RWPE1 (cell line): Measurements from ENCODE around the gene SIK3.

ENCODE experiments used
- CTCF ChIA-PET: fragments of 350-600 bp; sonication (Branson Sonifier 250); formaldehyde crosslinking; extraction: SDS; loops from one replicate; lab custom pipeline; 2021; lab: Yijun Ruan, JAX
- POLR2A ChIA-PET: fragments of 400-600 bp; formaldehyde crosslinking; extraction: SDS; loops from one replicate; lab custom pipeline; 2020; ENCODE audit warnings: antibody characterized with exemption; ENCODE audit not compliant: low non-redundant PET; lab: Yijun Ruan, JAX
- DNase-seq: peaks from one replicate; pipeline ENCODE4 v3.0.0; 2012; ENCODE audit warnings: low spot score
- H3K27ac ChIP-seq: fragments of 450-650 bp; 2 replicates; pipeline ENCODE4 v1.5.1; 2017
- CTCF ChIP-seq: fragments of 450-650 bp; conservative IDR thresholded peaks from 2 replicates; pipeline ENCODE4 v1.5.1; 2017; ENCODE audit warnings: low read depth, mild to moderate bottlenecking

The SIK3 gene

DNA sequence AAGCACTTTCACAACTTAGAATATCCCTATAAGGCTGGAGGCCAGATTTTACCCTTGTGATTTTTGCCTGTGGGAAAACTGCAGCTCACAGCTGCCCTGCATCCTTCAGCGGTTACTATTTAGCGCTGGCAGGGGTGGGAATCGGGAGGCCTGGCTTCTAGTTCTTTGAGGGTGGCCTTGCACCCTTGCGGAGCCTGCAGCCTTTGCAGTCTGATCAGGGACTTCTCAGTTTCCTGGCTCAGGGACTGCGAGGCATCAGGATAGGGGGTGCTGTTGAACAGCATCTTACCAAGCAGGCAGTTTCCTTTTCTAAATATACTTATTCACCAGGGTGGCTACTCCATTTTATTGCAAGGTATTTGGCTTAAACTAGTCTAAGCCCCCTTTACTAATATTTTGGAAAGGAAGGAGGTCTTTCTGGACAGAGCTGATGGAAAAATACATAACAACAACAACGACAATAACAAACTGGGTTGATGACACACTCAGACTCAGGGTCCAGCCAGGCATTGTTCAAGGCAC is 257.9 kb downstream of the SIK3 start:
- H3K27ac ChIP-seq = no peak overlapping the region
- ChIA-PET POLR2A (no interaction called here), CTCF (interaction anchor here (0.6 kb wide), 1 partner anchor 61 kb away, joined by 3 read pairs; no protein-coding TSS in a partner anchor)
- no peak for DNase-seq
- no peak for TF ChIP-seq CTCF

DNA sequence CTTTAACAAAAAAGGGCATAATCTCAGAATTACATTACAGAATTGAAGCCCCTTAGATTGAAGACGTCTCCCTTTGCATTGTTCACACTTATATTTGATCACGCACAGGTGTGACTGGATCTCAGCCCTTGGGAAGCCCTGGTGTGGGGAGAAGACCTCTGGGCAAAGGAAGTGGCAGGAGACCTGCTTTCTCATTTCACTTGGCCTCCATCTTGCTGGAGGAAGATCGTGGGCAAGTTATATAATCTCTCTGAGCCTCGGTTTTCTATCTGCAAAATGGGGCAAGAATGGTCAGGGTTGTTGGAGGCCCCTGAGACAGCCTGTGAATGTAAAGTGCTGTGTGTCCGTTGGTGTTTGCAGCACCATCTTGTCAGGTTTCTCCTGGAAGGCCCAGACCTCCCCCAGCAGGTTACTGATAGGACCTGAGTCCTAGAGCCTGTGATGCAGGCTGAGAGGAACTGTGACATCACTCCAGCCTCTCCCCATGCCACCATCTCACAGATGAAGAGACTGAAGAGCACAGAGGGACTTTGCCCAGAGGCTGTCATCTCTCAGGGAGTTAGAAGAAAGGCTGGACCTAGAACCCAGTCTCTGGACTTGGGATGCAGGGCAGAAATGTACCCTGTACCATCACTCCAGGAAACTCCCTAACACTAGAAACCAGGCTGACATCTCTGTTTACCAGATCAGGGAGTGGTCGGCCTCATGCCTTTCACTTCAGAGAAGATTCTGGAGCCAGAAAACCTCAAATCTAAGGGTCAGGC is 259.7 kb downstream of the SIK3 start:
- H3K27ac ChIP-seq = no peak overlapping the region
- CTCF ChIA-PET = no interaction called here
- no peak for TF ChIP-seq CTCF

DNA sequence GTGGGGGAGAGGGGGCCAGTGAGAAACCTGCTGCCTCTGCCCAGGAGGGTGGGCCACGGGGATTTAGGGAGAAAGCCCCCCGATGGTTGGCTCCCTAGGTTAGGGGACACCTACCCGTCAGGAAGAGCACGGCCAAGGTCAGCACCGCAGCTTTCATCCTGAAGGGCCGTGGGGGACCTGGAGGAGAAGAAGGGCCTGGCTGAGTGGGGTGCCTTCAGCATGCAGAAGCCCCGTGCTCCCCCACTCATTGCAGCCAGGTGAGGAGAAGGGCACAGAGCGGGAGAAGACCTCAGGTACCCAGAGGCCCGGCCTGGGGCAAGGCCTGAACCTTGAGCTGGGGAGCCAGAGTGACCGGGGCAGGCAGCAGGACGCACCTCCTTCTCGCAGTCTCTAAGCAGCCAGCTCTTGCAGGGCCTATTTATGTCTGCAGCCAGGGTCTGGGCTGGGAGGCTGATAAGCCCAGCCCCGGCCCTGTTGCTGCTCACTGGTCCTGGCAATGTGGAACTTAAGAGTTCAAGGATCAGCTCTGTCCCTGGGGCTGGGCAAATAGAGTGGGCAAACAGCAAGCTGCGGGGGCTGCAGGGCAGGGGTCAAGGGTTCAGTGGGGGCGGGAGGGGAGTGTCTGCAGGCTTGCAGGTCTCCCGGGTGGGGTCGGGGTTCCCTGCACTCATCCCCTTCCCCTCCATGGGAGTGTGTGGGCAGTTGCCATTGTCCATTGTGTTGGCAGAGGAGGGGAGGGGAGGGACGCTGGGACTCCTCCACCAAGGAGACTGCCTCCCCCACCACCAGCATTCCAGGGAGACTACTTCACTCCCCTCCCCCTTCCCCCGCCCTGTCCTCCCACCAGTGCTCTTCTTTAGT is 260.8 kb downstream of the SIK3 start, which contains the start of gene APOA1:
TSS of gene APOA1 (minus strand) at position 392 of the 861 bp plus-strand sequence. CDS start at position 157, 235 bp downstream.
- CTCF ChIA-PET = interaction anchor here (0.8 to 1.8 kb wide), 3 partner anchors 44 to 95 kb away, joined by 3 to 4 read pairs (median 4); partner anchors contain the start of gene ZPR1

More for the DNA sequence above, 259.7 kb downstream of the SIK3 start:
- POLR2A ChIA-PET = no interaction called here
- DNase-seq = no peak

GRCh38 chr11:116836632-116836991 is 261.6 kb downstream of the SIK3 start:
- H3K27ac ChIP-seq = no peak overlapping the region; the same call in 1 of the 2 replicates
- POLR2A ChIA-PET = no interaction called here

More for the DNA sequence above, 260.8 kb downstream of the SIK3 start, which contains the start of gene APOA1:
- no peak for TF ChIP-seq CTCF
- H3K27ac ChIP-seq = no peak within 1 kb of the TSS; the same call in 1 of the 2 replicates
- no peak for DNase-seq
- POLR2A ChIA-PET = no interaction called here

DNA sequence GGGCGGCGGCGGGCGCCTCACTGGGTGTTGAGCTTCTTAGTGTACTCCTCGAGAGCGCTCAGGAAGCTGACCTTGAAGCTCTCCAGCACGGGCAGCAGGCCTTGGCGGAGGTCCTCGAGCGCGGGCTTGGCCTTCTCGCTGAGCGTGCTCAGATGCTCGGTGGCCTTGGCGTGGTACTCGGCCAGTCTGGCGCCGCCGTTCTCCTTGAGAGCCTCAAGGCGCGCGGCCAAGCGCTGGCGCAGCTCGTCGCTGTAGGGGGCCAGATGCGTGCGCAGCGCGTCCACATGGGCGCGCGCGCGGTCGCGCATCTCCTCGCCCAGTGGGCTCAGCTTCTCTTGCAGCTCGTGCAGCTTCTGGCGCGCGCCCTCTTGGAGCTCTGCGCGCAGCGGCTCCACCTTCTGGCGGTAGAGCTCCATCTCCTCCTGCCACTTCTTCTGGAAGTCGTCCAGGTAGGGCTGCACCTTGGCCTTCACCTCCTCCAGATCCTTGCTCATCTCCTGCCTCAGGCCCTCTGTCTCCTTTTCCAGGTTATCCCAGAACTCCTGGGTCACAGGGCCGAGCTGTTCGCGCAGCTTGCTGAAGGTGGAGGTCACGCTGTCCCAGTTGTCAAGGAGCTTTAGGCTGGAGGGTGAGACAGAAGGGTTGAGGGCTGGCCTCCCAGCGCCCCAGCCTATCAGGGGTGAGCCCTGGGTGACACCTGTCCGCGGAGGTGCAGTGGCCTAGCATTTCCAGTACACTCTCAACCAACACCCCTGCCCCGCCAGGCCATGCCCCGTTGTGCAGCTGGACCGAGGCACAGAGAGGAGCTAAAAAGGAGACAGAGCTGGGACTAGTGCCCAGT is 262.2 kb downstream of the SIK3 start:
- H3K27ac ChIP-seq = peak overlapping the region; percentile 64
- peak; percentile 81 for DNase-seq
- ChIA-PET CTCF (interaction anchor here (0.5 to 1.8 kb wide), 16 partner anchors 9 to 289 kb away, joined by 3 to 8 read pairs (median 4); partner anchors contain the start of genes APOA5 and ZPR1), POLR2A (interaction anchor here (0.5 kb wide), 1 partner anchor 54 kb away, joined by 3 read pairs; no protein-coding TSS in a partner anchor)
- peak; percentile 77 for TF ChIP-seq CTCF

More at GRCh38 chr11:116836632-116836991, 261.6 kb downstream of the SIK3 start:
- no peak for TF ChIP-seq CTCF
- no peak for DNase-seq
- CTCF ChIA-PET = interaction anchor here (0.5 to 1.8 kb wide), 13 partner anchors 10 to 288 kb away, joined by 3 to 8 read pairs (median 4); partner anchors contain the start of genes APOA5 and ZPR1
